Measurements from ENCODE around the gene TRIM5.
"Not testable (repeated sequence)": the region's sequence is repeated elsewhere in the genome, so short reads cannot be mapped to it uniquely, and the experiment has no call there.

The TRIM5 gene

GRCh38 chr11:5688482-5688881 is 3.6 kb upstream of the TRIM5 start:
- FAIRE-seq, result no peak

GRCh38 chr11:5686426-5686825 is 1.6 kb upstream of the TRIM5 start:
- no peak for FAIRE-seq

- FAIRE-seq, result no peak
Measured at GRCh38 chr11:5684036-5684645, 733 bp downstream of the TRIM5 start.

GRCh38 chr11:5683620-5684019 is 1.3 kb downstream of the TRIM5 start:
- not testable (repeated sequence) for FAIRE-seq

- FAIRE-seq, result not testable (repeated sequence)
Measured at GRCh38 chr11:5682890-5683441, 1.9 kb downstream of the TRIM5 start.

GRCh38 chr11:5679811-5680210 is 5.1 kb downstream of the TRIM5 start:
- no peak for FAIRE-seq

GRCh38 chr11:5674391-5674790 is 10.5 kb downstream of the TRIM5 start:
- FAIRE-seq, result no peak

GRCh38 chr11:5671831-5672230 is 13.0 kb downstream of the TRIM5 start:
- FAIRE-seq, result no peak

- FAIRE-seq, result no peak
Measured at GRCh38 chr11:5666402-5666793, 18.5 kb downstream of the TRIM5 start.

GRCh38 chr11:5665746-5666401 is 19.0 kb downstream of the TRIM5 start:
- no peak for FAIRE-seq

GRCh38 chr11:5665051-5665570 is 19.8 kb downstream of the TRIM5 start:
- FAIRE-seq, result no peak

- FAIRE-seq, result no peak
Measured at GRCh38 chr11:5663511-5663910, 21.4 kb downstream of the TRIM5 start.

GRCh38 chr11:5658318-5658717 is 26.6 kb downstream of the TRIM5 start:
- no peak for FAIRE-seq

- not testable (repeated sequence) for FAIRE-seq
Measured at GRCh38 chr11:5656956-5657355, 27.9 kb downstream of the TRIM5 start.

GRCh38 chr11:5655474-5655873 is 29.4 kb downstream of the TRIM5 start:
- no peak for FAIRE-seq

- no peak for FAIRE-seq
Measured at GRCh38 chr11:5646139-5646538, 38.7 kb downstream of the TRIM5 start.

- FAIRE-seq, result no peak
Measured at GRCh38 chr11:5643585-5643984, 41.3 kb downstream of the TRIM5 start.

- no peak for FAIRE-seq
Measured at GRCh38 chr11:5639953-5640352, 44.9 kb downstream of the TRIM5 start.

GRCh38 chr11:5631969-5632635 is 52.8 kb downstream of the TRIM5 start:
- FAIRE-seq, result no peak

GRCh38 chr11:5631417-5631816 is 53.5 kb downstream of the TRIM5 start:
- no peak for FAIRE-seq

GRCh38 chr11:5626196-5626595 is 58.7 kb downstream of the TRIM5 start:
- no peak for FAIRE-seq

GRCh38 chr11:5625281-5625680 is 59.6 kb downstream of the TRIM5 start:
- FAIRE-seq, result no peak

GRCh38 chr11:5624489-5625279 is 60.2 kb downstream of the TRIM5 start, which contains the start of gene TRIM34:
Gene TRIM34, plus strand, starts transcription at chr11:5625001. Its CDS starts 7,331 bp downstream, at chr11:5632332.
- FAIRE-seq, result no peak

All from islet of Langerhans (tissue), 1 donor.